Caco-2 (cell line): ENCODE data around the gene LDLRAD4. TPM values are rescaled to one million over a fixed set of nuclear protein-coding genes. Genes with fewer than 3 reads are reported as not detected.

ENCODE experiments used
- BruUV-seq: library from RNA; stranded (reverse); fragments of 400-500 nt; replicated peaks from 2 replicates; lab custom pipeline; 2021; lab: Mats Ljungman, UMichigan
- CTCF ChIA-PET: fragments of 300-600 bp; sonication (Branson Sonifier 250); formaldehyde crosslinking; loops from one replicate; lab custom pipeline; 2022; ENCODE audit warnings: antibody characterized with exemption; lab: Charles Lee
- POLR2A ChIA-PET: fragments of 300-600 bp; sonication (Branson Sonifier 250); formaldehyde crosslinking; loops from one replicate; lab custom pipeline; 2022; ENCODE audit warnings: antibody characterized with exemption; lab: Charles Lee
- DNase-seq, 2 experiments: peaks; one replicate each; pipeline versions ENCODE4 v3.0.0 to v3.0.0-alpha.2; 2020 to 2022
- H3K27me3 ChIP-seq: replicated peaks from 2 replicates; pipeline ENCODE4 v1.6.0; 2011; ENCODE audit warnings: low read length; ENCODE audit not compliant: control insufficient read depth, insufficient read depth
- H3K36me3 ChIP-seq: 2 replicates; pipeline ENCODE4 v1.5.1; 2011; ENCODE audit warnings: low read length; ENCODE audit not compliant: control insufficient read depth, insufficient read depth
- H3K4me1 ChIP-seq: fragments of 250-450 bp; sonication (Bioruptor Pico); 2 replicates; pipeline ENCODE4 v1.5.1; 2020; ENCODE audit warnings: mild to moderate bottlenecking
- H3K4me3 ChIP-seq: 2 replicates; pipeline ENCODE4 v1.5.1; 2011; ENCODE audit warnings: low read depth, mild to moderate bottlenecking, control low read depth, low read length
- H3K9me3 ChIP-seq: fragments of 250-450 bp; sonication (Bioruptor Pico); 2 replicates; pipeline ENCODE4 v1.5.1; 2020; ENCODE audit warnings: mild to moderate bottlenecking, moderate library complexity
- H3K27ac Mint-ChIP-seq: one replicate; pipeline ENCODE4 v1.8.0; 2022; ENCODE audit warnings: mixed read lengths; ENCODE audit not compliant: unreplicated experiment
- H3K27me3 Mint-ChIP-seq: one replicate; pipeline ENCODE4 v1.8.0; 2022; ENCODE audit warnings: mixed read lengths; ENCODE audit not compliant: insufficient read depth, unreplicated experiment
- H3K36me3 Mint-ChIP-seq: one replicate; pipeline ENCODE4 v1.8.0; 2022; ENCODE audit warnings: mild to moderate bottlenecking, mixed read lengths; ENCODE audit not compliant: insufficient read depth, unreplicated experiment
- H3K4me1 Mint-ChIP-seq: one replicate; pipeline ENCODE4 v1.8.0; 2022; ENCODE audit warnings: low read depth, mixed read lengths; ENCODE audit not compliant: unreplicated experiment
- H3K4me3 Mint-ChIP-seq: one replicate; pipeline ENCODE4 v1.8.0; 2022; ENCODE audit warnings: mild to moderate bottlenecking, moderate library complexity, mixed read lengths; ENCODE audit not compliant: unreplicated experiment
- H3K9me3 Mint-ChIP-seq: one replicate; pipeline ENCODE4 v1.8.0; 2022; ENCODE audit warnings: mixed read lengths; ENCODE audit not compliant: unreplicated experiment
- intact Hi-C: fragments of 100-400 bp; cut with micrococcal nuclease; formaldehyde crosslinking; loops from one replicate; pipeline ENCODE4 v1.10.0; 2022; ENCODE audit not compliant: unreplicated experiment
- total RNA-seq: library from RNA; stranded (reverse); gene quantifications from 2 replicates; pipeline ENCODE4 v1.2.3, GENCODE V29; 2022
- TF ChIP-seq, protein P1 (sequence below), 2 experiments: fragments of 200-600 bp in 1 of 2; IDR thresholded peaks; 1 replicate in 1 of 2; 2 replicates in 1 of 2; pipeline versions ENCODE4 v1.5.1 to v1.8.0; 2011 to 2022; ENCODE audit warnings: antibody characterized with exemption in 1 of 2, control low read depth in 1 of 2, inconsistent platforms in 1 of 2, low read depth in 1 of 2, low read length in 1 of 2, mild to moderate bottlenecking in 1 of 2, moderate library complexity in 1 of 2; ENCODE audit not compliant: insufficient read depth in 1 of 2, severe bottlenecking in 1 of 2, unreplicated experiment in 1 of 2

The LDLRAD4 gene
- total RNA-seq, 1 experiment from 2014 or later = 1.2 TPM

DNA sequence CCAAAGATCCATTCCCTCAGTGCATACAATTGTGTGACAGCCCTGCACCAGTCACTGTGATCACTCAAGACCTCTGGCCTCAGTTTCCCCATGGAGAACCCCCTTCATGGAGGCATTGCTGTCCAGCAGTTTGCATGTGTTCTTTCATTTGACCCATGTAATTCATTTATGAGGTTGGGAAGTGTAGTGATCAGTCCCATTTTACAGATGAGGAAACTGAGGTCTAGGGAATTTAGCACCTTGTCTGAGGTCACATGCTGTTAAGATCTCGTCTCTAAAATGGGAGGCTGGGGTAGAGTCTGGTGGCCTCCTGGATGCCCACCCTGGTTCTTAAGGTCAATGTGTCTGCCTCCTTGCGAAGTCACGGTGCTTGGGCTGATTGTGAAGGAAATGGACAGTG, 19.1 kb downstream of the LDLRAD4 start:
- no TSS peak for BruUV-seq
- no peak overlapping the region for H3K4me3 Mint-ChIP-seq
- Histone ChIP-seq H3K36me3 (no peaks in the 10 kb centered on the region), H3K4me1 (no peaks in the 10 kb centered on the region), H3K4me3 (no peak overlapping the region), H3K9me3 (no peaks in the 10 kb centered on the region), H3K27me3 (no peaks in the 10 kb centered on the region; the same call in 1 of the 2 replicates)
- TF ChIP-seq, protein P1, sequence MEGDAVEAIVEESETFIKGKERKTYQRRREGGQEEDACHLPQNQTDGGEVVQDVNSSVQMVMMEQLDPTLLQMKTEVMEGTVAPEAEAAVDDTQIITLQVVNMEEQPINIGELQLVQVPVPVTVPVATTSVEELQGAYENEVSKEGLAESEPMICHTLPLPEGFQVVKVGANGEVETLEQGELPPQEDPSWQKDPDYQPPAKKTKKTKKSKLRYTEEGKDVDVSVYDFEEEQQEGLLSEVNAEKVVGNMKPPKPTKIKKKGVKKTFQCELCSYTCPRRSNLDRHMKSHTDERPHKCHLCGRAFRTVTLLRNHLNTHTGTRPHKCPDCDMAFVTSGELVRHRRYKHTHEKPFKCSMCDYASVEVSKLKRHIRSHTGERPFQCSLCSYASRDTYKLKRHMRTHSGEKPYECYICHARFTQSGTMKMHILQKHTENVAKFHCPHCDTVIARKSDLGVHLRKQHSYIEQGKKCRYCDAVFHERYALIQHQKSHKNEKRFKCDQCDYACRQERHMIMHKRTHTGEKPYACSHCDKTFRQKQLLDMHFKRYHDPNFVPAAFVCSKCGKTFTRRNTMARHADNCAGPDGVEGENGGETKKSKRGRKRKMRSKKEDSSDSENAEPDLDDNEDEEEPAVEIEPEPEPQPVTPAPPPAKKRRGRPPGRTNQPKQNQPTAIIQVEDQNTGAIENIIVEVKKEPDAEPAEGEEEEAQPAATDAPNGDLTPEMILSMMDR (IDR thresholded peaks at IDR 0.05; ENCODE audit: insufficient read depth in 1 of 2, low read depth in 1 of 2, low read length in 1 of 2, severe bottlenecking in 1 of 2, unreplicated experiment in 1 of 2) = no peak
- H3K4me1 Mint-ChIP-seq = no peaks in the 10 kb centered on the region
- H3K36me3 Mint-ChIP-seq = peaks cover under 1% of the 10 kb centered on the region
- H3K27me3 Mint-ChIP-seq = peaks cover 9% of the 10 kb centered on the region
- ChIA-PET CTCF (no interaction called here), POLR2A (no interaction called here)
- no peaks in the 10 kb centered on the region for H3K9me3 Mint-ChIP-seq
- H3K27ac Mint-ChIP-seq = no peak overlapping the region
- intact Hi-C loops = no loop called here
- DNase-seq = no peak

DNA sequence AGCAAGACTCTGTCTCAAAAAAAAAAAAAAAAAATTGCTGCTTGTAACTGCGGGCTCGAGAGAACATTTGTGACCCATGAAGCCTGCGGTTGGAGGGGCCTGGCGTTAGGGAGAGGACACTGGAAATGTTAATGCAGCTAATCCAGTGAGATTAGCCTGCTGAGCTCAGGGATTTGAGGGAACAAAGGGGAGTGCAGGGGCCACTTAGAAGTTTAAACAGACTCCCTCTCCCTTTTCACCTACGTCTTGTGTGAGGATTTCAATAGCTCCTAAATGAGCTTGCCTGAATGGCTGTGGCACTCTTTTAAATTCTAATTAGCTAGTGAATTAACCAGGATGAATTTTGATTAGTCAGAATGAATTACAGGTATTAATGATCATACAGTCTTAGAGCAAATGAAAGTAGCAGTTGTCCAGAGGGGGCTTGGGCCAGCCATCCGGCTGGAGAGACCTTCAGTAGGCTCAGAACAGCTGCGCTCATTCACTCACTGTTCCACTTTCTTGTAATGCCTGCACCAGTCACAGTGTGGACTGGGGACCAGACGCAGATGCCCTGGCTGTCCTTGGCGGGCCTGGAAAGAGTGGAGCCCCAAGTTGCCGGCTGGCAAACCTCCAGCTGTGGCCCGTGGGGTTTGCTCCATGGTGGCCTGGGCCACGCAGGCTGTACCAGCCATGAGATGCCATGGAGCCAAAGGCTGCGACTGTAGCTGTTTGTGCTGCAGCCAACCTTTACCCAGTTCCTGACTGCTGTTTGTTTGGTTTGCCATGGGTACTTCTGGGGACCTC, 20.8 kb downstream of the LDLRAD4 start:
- Histone ChIP-seq H3K9me3 (no peaks in the 10 kb centered on the region), H3K4me1 (no peaks in the 10 kb centered on the region), H3K36me3 (no peaks in the 10 kb centered on the region), H3K4me3 (no peak overlapping the region), H3K27me3 (no peaks in the 10 kb centered on the region)
- H3K27me3 Mint-ChIP-seq = peaks cover 5% of the 10 kb centered on the region
- H3K4me1 Mint-ChIP-seq = no peaks in the 10 kb centered on the region
- no peak overlapping the region for H3K27ac Mint-ChIP-seq
- intact Hi-C loops = no loop called here
- H3K4me3 Mint-ChIP-seq = no peak overlapping the region
- H3K36me3 Mint-ChIP-seq = no peaks in the 10 kb centered on the region
- peaks cover 8% of the 10 kb centered on the region for H3K9me3 Mint-ChIP-seq
- ChIA-PET CTCF (no interaction called here), POLR2A (no interaction called here)
- no peak for DNase-seq
- BruUV-seq = no TSS peak
- TF ChIP-seq, protein P1 (IDR thresholded peaks at IDR 0.05; ENCODE audit: insufficient read depth in 1 of 2, low read depth in 1 of 2, low read length in 1 of 2, severe bottlenecking in 1 of 2, unreplicated experiment in 1 of 2) = no peak

DNA sequence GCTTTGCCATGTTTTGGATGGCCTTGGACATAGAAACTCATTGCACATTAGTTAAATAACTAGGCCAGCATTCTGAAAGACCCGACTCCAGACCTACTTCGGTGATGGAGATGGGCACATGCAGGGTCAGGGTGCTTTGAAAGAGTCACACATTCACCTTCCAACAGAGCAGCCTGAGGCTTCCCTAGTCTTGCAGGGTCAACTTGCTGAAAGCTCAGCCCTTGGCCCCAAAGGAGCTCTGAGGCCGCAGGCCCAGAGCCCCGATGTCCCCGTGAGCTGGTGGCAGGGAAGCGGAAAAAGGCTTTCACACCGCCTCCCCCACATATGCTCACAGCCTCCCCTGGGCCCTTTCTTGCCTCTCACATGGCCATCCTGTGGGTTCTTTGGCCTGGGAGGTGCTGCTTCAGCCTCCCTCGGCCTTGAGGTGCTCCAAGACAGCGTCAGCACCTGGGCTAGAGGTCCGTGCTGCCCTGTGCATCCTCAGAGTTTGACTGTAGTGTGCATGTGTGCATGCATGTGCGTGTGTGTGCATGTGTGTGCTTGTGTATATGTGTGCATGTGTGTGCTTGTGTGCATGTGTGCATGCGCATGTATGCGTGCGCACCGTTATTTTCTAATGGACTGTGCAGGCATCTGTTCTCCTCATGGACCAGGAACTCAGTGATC, 21.6 kb downstream of the LDLRAD4 start:
- no peak overlapping the region for H3K4me3 ChIP-seq
- no peaks in the 10 kb centered on the region for H3K27me3 ChIP-seq
- H3K36me3 Mint-ChIP-seq = no peaks in the 10 kb centered on the region
- no peaks in the 10 kb centered on the region for H3K4me1 Mint-ChIP-seq
- BruUV-seq = no TSS peak
- no peak for DNase-seq
- intact Hi-C loops = no loop called here
- H3K9me3 Mint-ChIP-seq = peaks cover 13% of the 10 kb centered on the region
- H3K9me3 ChIP-seq = no peaks in the 10 kb centered on the region
- no peaks in the 10 kb centered on the region for H3K4me1 ChIP-seq
- no peak overlapping the region for H3K27ac Mint-ChIP-seq
- peaks cover 6% of the 10 kb centered on the region for H3K27me3 Mint-ChIP-seq
- CTCF ChIA-PET = no interaction called here
- TF ChIP-seq, protein P1 (IDR thresholded peaks at IDR 0.05; ENCODE audit: insufficient read depth in 1 of 2, low read depth in 1 of 2, low read length in 1 of 2, severe bottlenecking in 1 of 2, unreplicated experiment in 1 of 2) = no peak
- POLR2A ChIA-PET = no interaction called here
- no peak overlapping the region for H3K4me3 Mint-ChIP-seq
- H3K36me3 ChIP-seq = no peaks in the 10 kb centered on the region
